Measurements from ENCODE around the gene BMAL1. TPM values are rescaled to one million over a fixed set of nuclear protein-coding genes. Genes with fewer than 3 reads are reported as not detected.

Gene BMAL1
- total RNA-seq, 1 experiment from 2014 or later = 3.3 TPM

- Histone ChIP-seq H3K27ac (ENCODE audit: insufficient read length, low read depth, low read length) (no peak overlapping the region), H4K20me1 (ENCODE audit: control insufficient read depth, insufficient read depth, insufficient read length) (no peaks in the 10 kb centered on the region), H3K9ac (ENCODE audit: extremely low read depth, insufficient read length, low read length) (no peak overlapping the region), H3K4me2 (ENCODE audit: insufficient read depth, insufficient read length, low read length) (no peak overlapping the region), H3K14ac (ENCODE audit: insufficient read depth, low read length) (no peak overlapping the region), H2BK12ac (ENCODE audit: insufficient read length, low read depth, low read length) (no peak overlapping the region), H2AFZ (ENCODE audit: low read length) (no peak overlapping the region), H2BK120ac (ENCODE audit: low read depth, low read length, poor library complexity, severe bottlenecking) (no peak overlapping the region), H3K23ac (ENCODE audit: insufficient read length, low read depth, low read length) (no peak overlapping the region), H3T11ph (ENCODE audit: low read length) (no peak overlapping the region), H4K5ac (ENCODE audit: insufficient read length, low read depth, low read length) (no peak overlapping the region), H3K79me1 (ENCODE audit: insufficient read depth, low read depth, low read length, poor library complexity, severe bottlenecking) (no peaks in the 10 kb centered on the region), H3K56ac (ENCODE audit: insufficient read length, low read depth, low read length) (no peak overlapping the region), H4K91ac (ENCODE audit: insufficient read length, low read depth, low read length) (no peak overlapping the region), H2BK5ac (ENCODE audit: insufficient read length, low read length) (no peak overlapping the region), H3K4me1 (ENCODE audit: insufficient read depth, low read length) (no peaks in the 10 kb centered on the region), H4K8ac (replicated peaks; ENCODE audit: insufficient read length, low read depth, low read length) (no peak overlapping the region), H2BK20ac (ENCODE audit: low read depth, low read length, poor library complexity, severe bottlenecking) (no peak overlapping the region), H3K18ac (ENCODE audit: insufficient read length, low read depth, low read length) (no peak overlapping the region), H3K4ac (ENCODE audit: low read depth, low read length) (no peak overlapping the region), H3K27me3 (ENCODE audit: insufficient read depth, low read length) (no peaks in the 10 kb centered on the region), H2BK15ac (ENCODE audit: low read depth, low read length) (no peak overlapping the region), H3K9me3 (ENCODE audit: control insufficient read depth, low read depth, low read length) (no peaks in the 10 kb centered on the region), H2AK5ac (ENCODE audit: insufficient read length, low read length) (no peak overlapping the region), H3K23me2 (ENCODE audit: insufficient read length, low read depth, low read length, poor library complexity, severe bottlenecking) (no peaks in the 10 kb centered on the region), H3K79me2 (ENCODE audit: insufficient read depth, low read length) (no peaks in the 10 kb centered on the region; the same call in 1 of the 2 replicates)
- no peaks in the 10 kb centered on the region for H3K4me1 Mint-ChIP-seq
- no peak for DNase-seq
- no CpG with 5 or more reads among the region's 6 CpGs for WGBS (ENCODE audit: extremely low coverage, insufficient read length, low lambda C conversion rate)
- no peak overlapping the region for H3K27ac Mint-ChIP-seq
- H3K36me3 Mint-ChIP-seq (ENCODE audit: insufficient read depth in 1 of 3, low read depth in 3 of 3) = peaks cover 10 to 26% (median 16%) of the 10 kb centered on the region in 3 experiments
- TF ChIP-seq CTCF (conservative IDR thresholded peaks at IDR 0.05) = no peak
- no peaks in the 10 kb centered on the region for H3K27me3 Mint-ChIP-seq (ENCODE audit: low read depth)
- peaks cover 17 to 23% of the 10 kb centered on the region in 2 experiments for H3K9me3 Mint-ChIP-seq
- no peak overlapping the region for H3K4me3 Mint-ChIP-seq
Observed at GRCh38 chr11:13423372-13423771, 145.8 kb downstream of the BMAL1 start.
